T-helper 1 cell treated with Interleukin-12 subunit alpha and Interleukin-12 subunit beta and Interleukin-4 antibody, amounts not matched to agents 30 ng/mL and 1 ng/mL, for 36 hours (primary cell): ENCODE measurements around the gene CAMTA2. TPM values are rescaled to one million over a fixed set of nuclear protein-coding genes. Genes with fewer than 3 reads are reported as not detected.

Experiments
- intact Hi-C: fragments of 100-400 bp; cut with micrococcal nuclease; formaldehyde crosslinking; loops from one replicate; pipeline ENCODE4 v1.15.1; 2024
- total RNA-seq: library from RNA; stranded (reverse); gene quantifications from 2 replicates; pipeline ENCODE4 v1.2.3, GENCODE V29; 2022

CAMTA2 gene
- total RNA-seq, 1 donor from 2014 or later, result 95.0 TPM

- intact Hi-C loops, result no loop called here
Measured at GRCh38 chr17:4969047-4969550, 18.4 kb downstream of the CAMTA2 start.

- intact Hi-C loops, result no loop called here
Measured at GRCh38 chr17:4968486-4969046, 18.9 kb downstream of the CAMTA2 start.

GRCh38 chr17:4967539-4968485, 19.7 kb downstream of the CAMTA2 start, which contains the start of gene SPAG7:
TSS of gene SPAG7 (minus strand) at chr17:4967817. CDS start at chr17:4967804, 13 bp downstream.
- intact Hi-C loops, result loop anchor here (1.0 kb wide), 11 partner anchors 19 to 825 kb away; partner anchors contain the start of genes ARRB2, CAMTA2, CYB5D2 and DERL2

- intact Hi-C loops, result loop anchor here (1.0 kb wide), 11 partner anchors 18 to 824 kb away; partner anchors contain the start of genes ARRB2, CAMTA2, CYB5D2 and DERL2
Measured at GRCh38 chr17:4966844-4967538, 20.5 kb downstream of the CAMTA2 start.

- intact Hi-C loops, result no loop called here
Measured at GRCh38 chr17:4965311-4965986, 22.0 kb downstream of the CAMTA2 start.

- intact Hi-C loops, result no loop called here
Measured at GRCh38 chr17:4960279-4960922, 27.1 kb downstream of the CAMTA2 start.

- intact Hi-C loops, result no loop called here
Measured at GRCh38 chr17:4959261-4959965, 28.1 kb downstream of the CAMTA2 start.

- intact Hi-C loops, result no loop called here
Measured at GRCh38 chr17:4958102-4958501, 29.4 kb downstream of the CAMTA2 start.

GRCh38 chr17:4956493-4957061, 30.9 kb downstream of the CAMTA2 start:
- intact Hi-C loops, result loop anchor here (1.0 kb wide), 1 partner anchor 47 kb away; no protein-coding TSS in a partner anchor

- intact Hi-C loops, result no loop called here
Measured at GRCh38 chr17:4955091-4955490, 32.4 kb downstream of the CAMTA2 start.

GRCh38 chr17:4953451-4953961, 34.0 kb downstream of the CAMTA2 start:
- intact Hi-C loops, result no loop called here

GRCh38 chr17:4951486-4951885, 36.0 kb downstream of the CAMTA2 start:
- intact Hi-C loops, result no loop called here

GRCh38 chr17:4950746-4951204, 36.7 kb downstream of the CAMTA2 start, which contains the start of gene ENO3:
TSS of gene ENO3 (plus strand) at chr17:4951119. CDS start at chr17:4951830, 711 bp downstream.
- intact Hi-C loops, result no loop called here

GRCh38 chr17:4950075-4950745, 37.3 kb downstream of the CAMTA2 start:
- intact Hi-C loops, result no loop called here

GRCh38 chr17:4949321-4950074, 38.0 kb downstream of the CAMTA2 start:
- intact Hi-C loops, result loop anchor here (1.0 to 2.0 kb wide), 2 partner anchors 18 to 537 kb away; partner anchors contain the start of genes DERL2, MIS12 and SPAG7

GRCh38 chr17:4948931-4949320, 38.5 kb downstream of the CAMTA2 start:
- intact Hi-C loops, result loop anchor here (1.0 to 2.0 kb wide), 6 partner anchors 9 to 806 kb away; partner anchors contain the start of genes CAMTA2, CYB5D2, DERL2 and INCA1
